Esophagus squamous epithelium (tissue), 4 donors: ENCODE results near the gene FOXD3.

Experiments used
- CTCF ChIP-seq, 6 experiments: fragments of 450-650 bp in 4 of 6; fragments of 200-600 bp in 2 of 6; sonication (generic) in 2 of 6; IDR thresholded peaks; one replicate each; pipeline ENCODE4 v1.5.1; 2016 to 2019; ENCODE audit warnings: antibody characterized with exemption in 6 of 6, mild to moderate bottlenecking in 4 of 6, moderate library complexity in 4 of 6
- POLR2A ChIP-seq, 4 donors: fragments of 450-650 bp; IDR thresholded peaks; one replicate each; pipeline ENCODE4 v1.6.1; 2017; ENCODE audit warnings: antibody characterized with exemption in 4 of 4, mild to moderate bottlenecking in 4 of 4, moderate library complexity in 3 of 4

- no peak for TF ChIP-seq CTCF (IDR thresholded peaks at IDR 0.05)
- TF ChIP-seq POLR2A (IDR thresholded peaks at IDR 0.05) = no peak
Measured at GRCh38 chr1:63324779-63325119, 2.4 kb downstream of the FOXD3 start.
